ENCODE results near the gene ZNF518B.

DNA sequence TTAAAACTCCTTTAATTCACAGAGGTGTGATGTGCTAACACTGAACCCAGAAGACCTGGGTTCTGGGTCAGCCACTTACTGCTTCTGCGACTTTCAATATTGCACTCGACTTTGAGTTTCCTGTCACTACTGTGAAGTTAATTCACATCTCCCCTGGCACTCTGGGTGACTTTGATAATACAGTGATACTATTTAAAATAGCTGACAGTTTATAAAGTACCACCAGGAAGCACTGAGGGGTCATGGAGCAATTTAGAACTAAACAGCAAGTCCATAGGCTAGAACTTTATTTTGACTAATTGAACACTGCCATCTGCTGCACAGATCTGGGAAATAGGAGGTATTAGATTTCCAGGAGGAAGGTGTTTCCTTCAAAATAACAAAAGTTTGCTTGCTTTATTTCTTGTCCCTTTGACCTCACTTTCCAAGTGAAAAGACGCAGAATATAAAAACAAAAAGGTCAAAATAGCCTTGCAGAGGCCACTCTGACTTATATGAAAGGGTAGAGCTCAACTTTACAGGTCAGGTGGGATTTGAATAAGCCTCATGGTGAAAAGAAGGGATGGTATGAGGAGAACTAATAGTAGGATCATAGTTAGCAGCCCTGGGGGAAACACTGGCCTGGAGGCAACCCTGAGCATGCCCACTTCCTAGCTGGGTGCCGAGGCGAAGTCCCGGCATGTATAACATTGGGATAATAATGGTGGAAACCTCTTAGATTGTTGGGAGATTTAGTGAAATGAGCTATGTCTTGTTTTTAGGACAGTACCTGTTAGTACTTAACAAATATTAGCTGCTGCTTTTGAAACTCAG is 53.4 kb downstream of the ZNF518B start:
- TF ChIP-seq POLR2AphosphoS5 (IDR thresholded peaks at IDR 0.05; ENCODE audit: low read depth, low read length) (no peak), POLR2A (IDR thresholded peaks at IDR 0.05; ENCODE audit: low read depth, low read length) (no peak), TAF1 (IDR thresholded peaks at IDR 0.05; ENCODE audit: borderline replicate concordance, low read depth, low read length) (no peak)
